Cardiac fibroblast (primary cell): ENCODE results near the gene PIK3CD.

ENCODE experiments used
- DNase-seq, 2 donors: peaks; one replicate each; pipeline versions ENCODE4 v3.0.0 to v3.0.0-alpha.2; 2010; ENCODE audit warnings: low read depth in 2 of 2
- H3K4me3 ChIP-seq, 2 donors: replicated peaks in 1 of 2; 1 replicate in 1 of 2; 2 replicates in 1 of 2; pipeline ENCODE4 v1.5.1; 2011; ENCODE audit warnings: low read depth in 2 of 2, low read length in 2 of 2, mild to moderate bottlenecking in 2 of 2, moderate library complexity in 1 of 2
- TF ChIP-seq, protein P1 (sequence below): IDR thresholded peaks from one replicate; pipeline ENCODE4 v1.5.1; 2011; ENCODE audit warnings: low read depth, mild to moderate bottlenecking, low read length, inconsistent platforms

The PIK3CD gene

DNA sequence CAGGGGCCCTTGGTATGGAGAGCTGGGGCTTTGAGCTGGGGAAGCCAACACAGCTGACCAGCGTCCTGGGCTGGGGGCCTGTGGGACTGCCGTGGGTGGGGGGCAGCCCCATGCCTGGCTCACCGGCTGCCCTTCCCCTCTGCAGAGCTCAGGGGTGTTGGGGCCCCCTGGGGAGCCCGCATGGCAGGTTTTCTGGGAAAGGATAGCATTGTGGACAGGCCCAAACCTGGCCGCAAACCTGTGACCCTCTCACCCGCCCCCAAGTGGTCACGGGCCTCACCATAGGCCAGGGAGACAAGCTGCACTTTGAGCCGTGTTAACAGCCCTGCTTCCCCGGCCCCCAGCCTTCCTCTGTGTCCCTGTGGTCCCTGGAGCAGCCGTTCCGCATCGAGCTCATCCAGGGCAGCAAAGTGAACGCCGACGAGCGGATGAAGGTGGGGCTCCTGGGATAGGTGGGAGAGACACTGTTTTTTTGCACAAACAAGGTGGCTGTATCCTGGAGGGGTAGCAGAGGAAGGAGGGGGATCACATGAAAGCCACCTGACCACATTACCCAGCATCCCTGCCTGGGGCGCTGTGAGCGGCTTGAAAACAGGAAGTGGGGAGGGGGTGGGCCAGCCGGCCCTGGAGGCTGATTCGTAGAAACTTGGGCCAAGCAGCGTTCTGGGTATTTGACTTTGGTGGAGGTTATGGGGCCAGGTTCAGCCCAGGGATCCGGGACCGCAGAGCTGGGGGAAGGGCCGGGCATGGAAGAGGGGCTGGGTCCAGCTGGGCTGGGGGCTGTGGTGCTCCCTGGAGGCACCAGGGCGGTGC is 65.9 kb downstream of the PIK3CD start:
- peak in 1 of 2 donors; percentile 8 for DNase-seq
- no peak overlapping the region for H3K4me3 ChIP-seq
- TF ChIP-seq, protein P1, sequence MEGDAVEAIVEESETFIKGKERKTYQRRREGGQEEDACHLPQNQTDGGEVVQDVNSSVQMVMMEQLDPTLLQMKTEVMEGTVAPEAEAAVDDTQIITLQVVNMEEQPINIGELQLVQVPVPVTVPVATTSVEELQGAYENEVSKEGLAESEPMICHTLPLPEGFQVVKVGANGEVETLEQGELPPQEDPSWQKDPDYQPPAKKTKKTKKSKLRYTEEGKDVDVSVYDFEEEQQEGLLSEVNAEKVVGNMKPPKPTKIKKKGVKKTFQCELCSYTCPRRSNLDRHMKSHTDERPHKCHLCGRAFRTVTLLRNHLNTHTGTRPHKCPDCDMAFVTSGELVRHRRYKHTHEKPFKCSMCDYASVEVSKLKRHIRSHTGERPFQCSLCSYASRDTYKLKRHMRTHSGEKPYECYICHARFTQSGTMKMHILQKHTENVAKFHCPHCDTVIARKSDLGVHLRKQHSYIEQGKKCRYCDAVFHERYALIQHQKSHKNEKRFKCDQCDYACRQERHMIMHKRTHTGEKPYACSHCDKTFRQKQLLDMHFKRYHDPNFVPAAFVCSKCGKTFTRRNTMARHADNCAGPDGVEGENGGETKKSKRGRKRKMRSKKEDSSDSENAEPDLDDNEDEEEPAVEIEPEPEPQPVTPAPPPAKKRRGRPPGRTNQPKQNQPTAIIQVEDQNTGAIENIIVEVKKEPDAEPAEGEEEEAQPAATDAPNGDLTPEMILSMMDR = no peak

DNA sequence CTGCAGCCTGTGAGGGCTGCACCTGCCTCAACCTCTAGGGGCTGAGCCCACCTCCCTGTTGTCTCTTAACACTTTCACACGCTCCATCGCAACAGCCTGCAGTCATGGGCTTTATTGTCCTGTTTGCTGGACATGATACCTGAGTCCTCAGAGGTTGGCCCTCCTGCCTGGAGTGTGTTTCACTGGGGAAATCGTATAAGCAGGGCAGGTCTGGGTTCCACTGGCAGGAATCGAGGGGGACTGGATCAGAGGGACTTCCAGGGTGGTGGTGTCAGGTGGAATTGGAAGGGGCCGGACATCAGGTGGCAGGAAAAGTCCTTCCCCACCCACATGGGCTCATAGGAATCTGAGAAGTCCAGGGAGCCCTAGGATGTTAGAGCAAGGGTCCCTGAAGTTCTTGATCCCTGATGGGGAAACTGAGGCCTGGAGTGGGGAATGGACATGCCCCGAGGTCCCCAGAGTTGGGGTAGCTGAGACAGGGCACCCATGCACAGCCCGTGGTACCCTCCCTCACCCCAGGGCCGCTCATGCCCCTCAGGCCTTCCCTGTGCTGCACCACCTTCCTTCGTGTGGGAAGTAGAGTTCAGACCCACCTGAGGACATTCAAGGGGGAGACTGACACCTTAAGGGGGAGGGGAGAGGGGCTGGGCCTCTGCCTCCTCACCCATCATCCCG is 66.6 kb downstream of the PIK3CD start:
- no peak for DNase-seq
- TF ChIP-seq, protein P1 = no peak
- H3K4me3 ChIP-seq = no peak overlapping the region

DNA sequence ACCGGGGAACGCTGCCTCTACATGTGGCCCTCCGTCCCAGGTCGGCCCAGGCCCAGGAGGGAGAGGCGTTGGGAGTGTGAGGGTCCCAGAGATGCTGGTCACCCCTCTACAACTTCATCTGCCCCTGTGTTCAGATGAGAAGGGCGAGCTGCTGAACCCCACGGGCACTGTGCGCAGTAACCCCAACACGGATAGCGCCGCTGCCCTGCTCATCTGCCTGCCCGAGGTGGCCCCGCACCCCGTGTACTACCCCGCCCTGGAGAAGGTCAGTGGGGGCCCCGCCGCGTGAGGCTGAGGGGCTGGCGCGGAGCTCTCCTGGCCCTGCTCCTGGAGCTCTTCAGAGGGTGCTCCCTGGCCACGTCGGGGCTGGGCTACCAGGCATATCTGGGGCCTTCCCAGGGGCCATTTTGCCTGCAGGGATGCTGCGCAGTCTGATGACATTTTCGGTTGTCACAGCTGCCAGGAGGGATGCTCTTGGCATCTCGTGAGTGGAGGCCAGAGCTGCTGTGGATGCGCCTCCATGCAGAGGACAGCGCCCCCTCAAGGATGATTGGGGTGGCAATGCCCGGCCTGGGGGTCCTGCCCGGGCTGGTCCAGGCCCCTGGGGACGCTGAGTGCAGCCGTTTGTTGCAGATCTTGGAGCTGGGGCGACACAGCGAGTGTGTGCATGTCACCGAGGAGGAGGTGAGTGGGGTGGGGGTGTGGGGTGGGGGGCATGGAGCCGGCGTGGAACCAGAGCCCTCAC is 68.6 kb downstream of the PIK3CD start:
- TF ChIP-seq, protein P1 = no peak
- no peak for DNase-seq

DNA sequence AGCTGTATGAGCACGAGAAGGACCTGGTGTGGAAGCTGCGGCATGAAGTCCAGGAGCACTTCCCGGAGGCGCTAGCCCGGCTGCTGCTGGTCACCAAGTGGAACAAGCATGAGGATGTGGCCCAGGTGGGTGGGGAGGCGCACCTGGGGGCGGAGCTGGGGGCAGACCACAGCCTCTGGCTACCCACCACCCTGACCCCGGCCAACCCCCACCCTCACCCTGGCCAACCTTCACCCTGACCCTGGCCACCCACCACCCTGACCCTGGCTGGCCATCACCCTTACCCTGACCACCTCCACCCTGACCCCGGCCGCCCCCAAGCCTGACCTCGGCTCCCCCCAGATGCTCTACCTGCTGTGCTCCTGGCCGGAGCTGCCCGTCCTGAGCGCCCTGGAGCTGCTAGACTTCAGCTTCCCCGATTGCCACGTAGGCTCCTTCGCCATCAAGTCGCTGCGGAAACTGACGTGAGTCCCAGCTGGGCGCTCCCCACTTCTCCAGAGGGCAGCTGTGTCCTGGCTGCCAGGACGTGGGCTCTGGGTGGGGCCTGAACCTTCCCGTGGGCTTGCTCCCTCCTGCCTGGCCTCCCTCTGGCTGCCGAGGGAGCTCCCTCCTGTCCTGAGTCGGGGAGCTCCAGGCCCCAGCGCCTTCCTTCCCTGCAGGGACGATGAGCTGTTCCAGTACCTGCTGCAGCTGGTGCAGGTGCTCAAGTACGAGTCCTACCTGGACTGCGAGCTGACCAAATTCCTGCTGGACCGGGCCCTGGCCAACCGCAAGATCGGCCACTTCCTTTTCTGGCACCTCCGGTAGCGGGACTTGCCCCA is 69.5 kb downstream of the PIK3CD start:
- no peak overlapping the region for H3K4me3 ChIP-seq

More for the DNA sequence above, 68.6 kb downstream of the PIK3CD start:
- H3K4me3 ChIP-seq = no peak overlapping the region

DNA sequence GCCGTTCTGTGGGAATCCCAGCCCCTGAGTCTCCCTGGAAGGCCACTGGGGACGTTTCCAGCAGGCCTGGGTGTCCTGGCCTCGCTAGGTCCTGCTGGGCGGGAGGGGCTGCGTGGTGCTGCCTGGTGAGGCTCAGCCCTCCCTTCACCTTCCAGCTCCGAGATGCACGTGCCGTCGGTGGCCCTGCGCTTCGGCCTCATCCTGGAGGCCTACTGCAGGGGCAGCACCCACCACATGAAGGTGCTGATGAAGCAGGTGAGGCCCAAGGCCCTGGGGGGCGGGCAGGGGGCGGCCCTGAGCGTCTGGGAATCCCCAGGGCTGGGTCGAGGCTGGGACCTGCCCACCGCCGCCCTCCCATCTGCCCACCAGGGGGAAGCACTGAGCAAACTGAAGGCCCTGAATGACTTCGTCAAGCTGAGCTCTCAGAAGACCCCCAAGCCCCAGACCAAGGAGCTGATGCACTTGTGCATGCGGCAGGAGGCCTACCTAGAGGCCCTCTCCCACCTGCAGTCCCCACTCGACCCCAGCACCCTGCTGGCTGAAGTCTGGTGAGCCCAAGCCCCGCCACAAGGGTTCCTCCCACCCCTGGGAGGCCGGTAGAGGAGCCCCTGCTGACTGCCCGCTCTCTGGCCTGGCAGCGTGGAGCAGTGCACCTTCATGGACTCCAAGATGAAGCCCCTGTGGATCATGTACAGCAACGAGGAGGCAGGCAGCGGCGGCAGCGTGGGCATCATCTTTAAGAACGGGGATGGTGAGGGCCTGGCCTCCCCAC is 70.3 kb downstream of the PIK3CD start:
- TF ChIP-seq, protein P1 = peak; percentile 70
- peak; percentile 25 to 26 for DNase-seq
- H3K4me3 ChIP-seq = no peak overlapping the region

More for the DNA sequence above, 69.5 kb downstream of the PIK3CD start:
- DNase-seq = no peak
- TF ChIP-seq, protein P1 = no peak
